Bronchial epithelial cell (primary cell): Measurements from ENCODE around the gene EIF3K. TPM values are rescaled to one million over a fixed set of nuclear protein-coding genes. Genes with fewer than 3 reads are reported as not detected.

ENCODE experiments used
- DNase-seq: peaks from one replicate; pipeline ENCODE4 v3.0.0-alpha.2; 2010; ENCODE audit warnings: low read depth
- FAIRE-seq: peaks from 2 replicates; lab custom pipeline; 2011; peaks lifted over from hg19 to GRCh38; lab: Jason Lieb, UNC
- H3K27me3 ChIP-seq: 2 replicates; pipeline ENCODE4 v1.5.1; 2011; ENCODE audit warnings: low read length; ENCODE audit not compliant: control insufficient read depth, insufficient read depth
- H3K36me3 ChIP-seq: 2 replicates; pipeline ENCODE4 v1.5.1; 2011; ENCODE audit warnings: low read length; ENCODE audit not compliant: control insufficient read depth, insufficient read depth
- H3K4me3 ChIP-seq: 2 replicates; pipeline ENCODE4 v1.5.1; 2011; ENCODE audit warnings: mild to moderate bottlenecking, low read depth, low read length, control low read depth
- total RNA-seq: library from RNA; depleted of rRNA; stranded (reverse); fragments of >200 nt; gene quantifications from 2 replicates; pipeline ENCODE4 v1.2.1, GENCODE V29; 2014
- TF ChIP-seq, protein P1 (sequence below): IDR thresholded peaks from 2 replicates; pipeline ENCODE4 v1.5.1; 2011; ENCODE audit warnings: mild to moderate bottlenecking, moderate library complexity, low read length, control low read depth, inconsistent platforms; ENCODE audit not compliant: insufficient read depth, severe bottlenecking

The EIF3K gene
- total RNA-seq, 1 donor from 2014 or later = 374 TPM

DNA sequence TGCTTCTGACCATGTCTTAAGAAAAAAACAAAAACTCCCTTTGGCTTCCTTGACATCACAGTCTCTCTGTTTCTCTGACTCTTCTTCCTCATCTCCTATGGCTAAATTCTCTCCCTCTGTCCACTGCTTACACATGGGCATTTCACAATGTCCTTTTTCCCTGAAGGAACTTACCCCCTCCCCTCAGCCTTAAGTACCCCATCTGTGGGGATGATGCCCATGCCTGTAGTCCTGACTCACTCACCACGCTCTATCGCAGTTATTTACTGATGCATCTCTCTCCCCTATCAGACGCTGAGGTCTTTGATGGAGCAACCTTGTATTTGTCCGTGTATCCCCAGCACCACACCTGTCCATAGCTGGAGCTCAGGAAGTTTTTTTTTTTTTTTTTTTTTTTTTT is 60.9 kb downstream of the EIF3K start:
- TF ChIP-seq, protein P1, sequence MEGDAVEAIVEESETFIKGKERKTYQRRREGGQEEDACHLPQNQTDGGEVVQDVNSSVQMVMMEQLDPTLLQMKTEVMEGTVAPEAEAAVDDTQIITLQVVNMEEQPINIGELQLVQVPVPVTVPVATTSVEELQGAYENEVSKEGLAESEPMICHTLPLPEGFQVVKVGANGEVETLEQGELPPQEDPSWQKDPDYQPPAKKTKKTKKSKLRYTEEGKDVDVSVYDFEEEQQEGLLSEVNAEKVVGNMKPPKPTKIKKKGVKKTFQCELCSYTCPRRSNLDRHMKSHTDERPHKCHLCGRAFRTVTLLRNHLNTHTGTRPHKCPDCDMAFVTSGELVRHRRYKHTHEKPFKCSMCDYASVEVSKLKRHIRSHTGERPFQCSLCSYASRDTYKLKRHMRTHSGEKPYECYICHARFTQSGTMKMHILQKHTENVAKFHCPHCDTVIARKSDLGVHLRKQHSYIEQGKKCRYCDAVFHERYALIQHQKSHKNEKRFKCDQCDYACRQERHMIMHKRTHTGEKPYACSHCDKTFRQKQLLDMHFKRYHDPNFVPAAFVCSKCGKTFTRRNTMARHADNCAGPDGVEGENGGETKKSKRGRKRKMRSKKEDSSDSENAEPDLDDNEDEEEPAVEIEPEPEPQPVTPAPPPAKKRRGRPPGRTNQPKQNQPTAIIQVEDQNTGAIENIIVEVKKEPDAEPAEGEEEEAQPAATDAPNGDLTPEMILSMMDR = no peak
- FAIRE-seq = no peak
- no peaks in the 10 kb centered on the region for H3K27me3 ChIP-seq
- no peak overlapping the region for H3K4me3 ChIP-seq
- peak; percentile 79 for DNase-seq
- H3K36me3 ChIP-seq = peaks cover 23% of the 10 kb centered on the region

DNA sequence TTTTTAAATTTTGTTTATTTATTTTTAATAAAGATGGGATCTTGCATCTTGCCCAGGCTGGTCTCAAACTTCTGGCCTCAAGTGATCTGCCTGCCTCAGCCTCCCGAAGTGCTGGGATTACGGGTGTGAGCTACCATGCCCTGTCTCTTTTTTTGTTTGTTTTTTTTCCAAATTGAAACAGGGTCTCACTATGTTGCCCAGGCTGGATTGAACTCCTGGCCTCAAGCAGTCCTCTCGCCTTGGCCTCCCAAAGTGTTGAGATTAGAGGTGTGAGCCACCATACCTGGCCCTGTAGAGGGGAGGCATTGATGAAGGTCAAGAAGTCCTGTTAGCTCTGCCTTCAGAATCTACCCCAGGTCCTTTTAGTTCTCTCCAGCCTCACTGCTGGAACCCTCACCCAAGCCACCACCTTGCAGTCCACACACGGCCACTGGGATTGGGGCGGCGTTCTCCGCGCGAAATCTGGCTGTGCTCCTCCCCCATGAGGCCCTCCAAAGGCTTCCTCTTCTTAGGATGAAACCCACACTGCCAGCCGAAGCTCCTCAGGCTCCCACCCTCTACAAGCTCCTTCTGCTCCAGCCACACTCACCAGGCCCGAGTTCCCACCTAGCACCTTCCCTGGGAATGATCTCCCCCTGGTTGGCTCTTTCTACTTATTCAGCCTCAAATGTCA is 63.3 kb downstream of the EIF3K start:
- peaks cover 16% of the 10 kb centered on the region for H3K36me3 ChIP-seq
- TF ChIP-seq, protein P1 = no peak
- no peak for FAIRE-seq
- no peak for DNase-seq
- no peak overlapping the region for H3K4me3 ChIP-seq
- no peaks in the 10 kb centered on the region for H3K27me3 ChIP-seq

DNA sequence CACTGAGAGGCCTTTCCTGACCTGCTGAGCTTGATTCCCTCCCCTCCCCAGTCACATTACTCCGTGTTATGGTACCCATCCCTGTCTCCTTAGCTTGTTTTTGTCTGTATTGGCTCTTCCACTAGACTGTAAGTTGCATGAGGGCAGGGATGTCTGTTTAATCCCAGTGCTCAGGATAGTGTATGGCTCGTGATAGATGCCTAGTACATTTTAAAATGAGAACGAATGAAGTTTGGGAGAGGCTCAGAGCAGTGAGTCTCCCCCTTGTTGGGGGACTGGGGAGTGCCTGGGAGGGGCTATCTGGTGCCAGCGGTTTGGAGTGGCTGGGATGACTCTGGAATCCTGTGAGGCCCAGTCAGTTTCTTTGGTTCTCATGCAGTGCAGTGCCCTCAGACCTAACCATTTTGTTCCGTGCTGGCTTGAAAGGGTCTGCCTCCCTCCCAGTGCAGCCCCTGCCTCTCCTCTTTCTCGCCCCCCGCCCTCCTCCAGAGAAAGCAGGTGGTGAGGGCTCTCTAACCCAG is 63.9 kb downstream of the EIF3K start:
- DNase-seq = no peak
- no peak overlapping the region for H3K4me3 ChIP-seq
- no peaks in the 10 kb centered on the region for H3K27me3 ChIP-seq
- TF ChIP-seq, protein P1 = no peak
- peaks cover 12% of the 10 kb centered on the region for H3K36me3 ChIP-seq
- FAIRE-seq = no peak

DNA sequence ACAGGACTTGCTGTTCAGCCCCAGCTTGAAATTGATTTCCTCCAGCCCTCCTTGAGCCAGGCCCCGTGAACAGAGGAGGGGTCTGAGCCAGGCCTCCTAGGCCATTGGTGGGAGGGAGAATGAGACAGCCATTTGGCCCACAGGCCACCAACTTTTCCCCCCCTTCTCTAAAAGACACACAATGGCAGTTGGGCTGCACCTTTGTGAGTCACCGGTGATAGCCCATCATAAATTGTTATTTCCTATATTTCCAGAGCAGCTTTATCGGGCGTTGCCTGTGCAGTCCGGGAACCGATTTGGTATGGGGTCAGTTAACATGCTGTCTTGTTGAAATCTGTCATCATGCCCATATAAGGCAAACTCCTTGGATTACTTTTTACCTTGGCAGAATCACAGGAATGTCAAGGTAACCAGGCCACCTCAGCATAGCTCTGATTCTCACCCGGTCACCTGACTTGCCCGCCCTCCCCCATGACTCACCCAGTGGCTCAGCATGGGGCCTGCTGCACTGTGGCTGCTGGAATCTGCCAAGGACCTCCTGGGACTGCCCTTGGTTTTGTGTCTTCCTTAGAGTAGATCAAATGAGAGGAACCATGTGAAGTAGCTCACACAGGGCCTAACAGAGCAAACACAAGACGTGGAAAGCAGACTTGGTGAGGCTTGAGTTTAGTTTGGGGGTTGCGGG is 64.5 kb downstream of the EIF3K start:
- Histone ChIP-seq H3K4me3 (no peak overlapping the region), H3K36me3 (peaks cover 12% of the 10 kb centered on the region), H3K27me3 (no peaks in the 10 kb centered on the region)
- DNase-seq (peak; percentile 100), FAIRE-seq (peak; percentile 84)
- TF ChIP-seq, protein P1 = no peak

DNA sequence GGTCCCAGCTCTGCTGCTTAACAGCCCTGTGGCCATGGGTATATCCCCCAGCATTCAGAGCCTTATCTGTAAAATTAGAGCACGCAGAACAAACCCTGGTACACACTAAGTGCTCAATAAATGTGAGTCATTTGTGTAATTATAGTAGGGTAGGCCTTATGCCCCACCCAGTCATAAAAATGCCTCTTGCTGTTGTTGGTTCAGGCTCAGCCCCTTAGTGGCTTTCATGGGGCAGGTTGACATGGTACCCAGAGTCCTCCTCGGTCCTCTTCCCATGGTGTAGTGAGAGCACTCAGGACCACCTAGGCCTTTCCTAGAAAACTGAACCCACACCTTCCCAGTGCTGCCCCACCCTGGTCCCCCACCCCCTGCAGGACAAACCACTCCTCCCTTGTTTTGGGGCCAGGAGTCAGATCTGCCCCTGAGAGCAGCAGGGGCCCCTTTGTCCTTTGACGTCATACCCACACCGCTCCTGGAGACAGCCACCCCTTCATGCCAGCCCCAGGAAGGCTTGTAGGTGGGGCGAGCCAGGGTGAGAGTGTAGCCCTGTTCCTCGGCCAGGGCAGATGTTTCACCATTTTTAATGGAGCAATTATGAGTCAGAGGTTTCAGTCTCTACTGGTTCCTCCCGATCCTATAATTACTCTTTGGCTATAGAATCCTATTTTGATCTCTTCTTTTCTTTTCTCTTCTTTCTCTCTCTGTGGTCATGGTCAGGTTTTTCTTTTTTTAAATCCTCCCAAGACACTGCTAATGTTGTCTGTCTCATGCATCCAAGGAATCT is 65.3 kb downstream of the EIF3K start:
- no peak overlapping the region for H3K4me3 ChIP-seq
- TF ChIP-seq, protein P1 = no peak
- FAIRE-seq = no peak
- peak; percentile 94 for DNase-seq
- H3K36me3 ChIP-seq = peaks cover 10% of the 10 kb centered on the region
- no peaks in the 10 kb centered on the region for H3K27me3 ChIP-seq
